ENCODE data around the gene SIGLEC7.

Gene SIGLEC7

GRCh38 chr19:51119101-51119500 is 23.0 kb upstream of the SIGLEC7 start:
- no peak for DNase-seq

DNA sequence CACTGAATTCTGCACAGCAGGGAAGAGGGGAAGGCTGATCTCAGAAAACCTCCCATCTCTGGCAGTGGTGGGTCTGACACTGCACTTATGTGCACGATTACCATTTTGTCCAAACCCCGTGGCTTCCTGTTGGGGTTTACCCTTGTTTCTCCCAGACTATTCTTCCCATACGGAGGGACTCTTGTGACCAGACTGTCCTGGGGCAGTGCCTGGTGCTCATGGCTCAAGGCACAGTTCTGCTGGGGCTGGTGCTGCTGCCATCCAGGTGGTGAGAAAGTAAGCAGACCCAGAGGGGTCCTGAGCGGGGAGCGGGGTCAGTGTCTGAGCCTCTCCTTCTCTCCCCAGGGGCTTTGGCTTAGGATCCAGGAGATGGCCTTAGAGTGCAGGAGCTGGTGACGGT is 22.5 kb upstream of the SIGLEC7 start:
- no peak for DNase-seq

DNA sequence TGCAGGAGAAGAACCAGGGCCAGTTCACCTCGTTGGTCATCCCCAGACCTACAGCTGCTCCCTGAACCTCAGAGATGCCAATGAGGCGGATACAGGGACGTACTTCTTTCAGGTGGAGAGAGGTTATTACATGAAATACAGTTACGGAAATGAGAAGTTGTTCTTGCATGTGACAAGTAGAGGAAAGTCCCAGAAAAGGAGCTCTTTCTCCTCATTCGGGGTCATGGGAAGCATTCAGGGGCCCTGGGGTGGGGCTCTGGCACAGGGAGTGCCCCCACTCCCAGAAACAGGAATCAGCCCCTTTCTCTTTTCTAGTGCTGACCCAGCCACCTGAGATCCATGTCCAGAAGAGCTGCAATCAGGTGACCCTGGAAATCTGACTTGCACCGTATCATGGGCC is 21.9 kb upstream of the SIGLEC7 start:
- DNase-seq: no peak

DNA sequence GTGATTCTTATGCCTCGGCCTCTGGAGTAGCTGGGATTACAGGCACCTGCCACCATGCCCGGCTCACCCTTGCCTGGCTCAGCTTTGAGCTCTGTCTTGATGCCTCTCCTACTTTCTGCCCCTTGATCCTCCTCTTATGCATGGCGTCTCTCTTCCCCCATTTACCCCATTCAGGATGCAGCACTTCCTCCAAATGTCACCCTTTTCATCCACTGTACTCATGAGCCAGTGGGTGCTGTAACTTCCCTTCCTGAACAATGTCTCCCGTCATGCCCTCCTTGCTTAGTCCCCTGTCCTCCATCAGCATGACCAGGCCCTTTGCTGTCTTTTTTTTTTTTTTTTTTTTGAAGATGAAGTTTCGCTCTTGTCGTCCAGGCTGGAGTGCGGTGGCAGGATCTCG is 20.8 kb upstream of the SIGLEC7 start:
- DNase-seq: no peak

DNA sequence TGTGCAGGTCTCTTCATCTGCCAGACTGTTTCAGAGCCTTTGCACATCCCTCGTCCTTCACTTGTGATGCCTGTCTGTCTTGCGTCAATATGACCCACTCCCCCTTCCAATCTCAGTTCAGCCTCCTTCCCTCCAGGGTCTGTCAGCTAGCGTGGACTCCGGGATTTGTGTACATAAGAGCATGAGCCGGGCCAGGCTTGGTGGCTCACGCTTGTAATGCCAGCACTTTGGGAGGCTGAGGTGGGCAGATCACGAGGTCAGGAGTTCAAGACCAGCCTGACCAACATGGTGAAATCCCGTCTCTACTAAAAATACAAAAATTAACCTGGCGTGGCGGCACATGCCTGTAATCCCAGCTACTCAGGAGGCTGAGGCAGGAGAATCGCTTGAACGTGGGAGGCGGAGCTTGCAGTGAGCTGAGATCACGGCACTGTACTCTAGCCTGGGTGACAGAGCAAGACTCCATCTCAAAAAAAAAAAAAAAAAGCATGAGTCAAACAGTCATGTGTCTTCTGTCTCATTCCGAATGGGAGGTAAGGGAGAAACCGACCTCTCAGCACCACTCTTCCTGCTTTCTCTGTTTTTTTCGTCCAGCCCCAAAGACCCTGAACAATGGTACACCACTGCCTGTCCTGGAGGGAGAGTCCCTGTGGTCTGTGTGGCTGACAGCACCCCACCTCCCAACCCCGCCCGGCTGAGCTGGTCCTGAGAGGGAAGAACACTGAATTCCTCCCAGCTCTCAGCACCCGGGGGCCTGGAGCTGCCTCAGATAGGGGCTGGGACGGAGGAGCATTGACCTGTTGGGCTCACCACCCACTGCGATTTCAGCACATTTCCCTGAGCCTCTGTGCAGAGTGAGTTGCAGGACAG is 19.8 kb upstream of the SIGLEC7 start:
- no peak for DNase-seq

DNA sequence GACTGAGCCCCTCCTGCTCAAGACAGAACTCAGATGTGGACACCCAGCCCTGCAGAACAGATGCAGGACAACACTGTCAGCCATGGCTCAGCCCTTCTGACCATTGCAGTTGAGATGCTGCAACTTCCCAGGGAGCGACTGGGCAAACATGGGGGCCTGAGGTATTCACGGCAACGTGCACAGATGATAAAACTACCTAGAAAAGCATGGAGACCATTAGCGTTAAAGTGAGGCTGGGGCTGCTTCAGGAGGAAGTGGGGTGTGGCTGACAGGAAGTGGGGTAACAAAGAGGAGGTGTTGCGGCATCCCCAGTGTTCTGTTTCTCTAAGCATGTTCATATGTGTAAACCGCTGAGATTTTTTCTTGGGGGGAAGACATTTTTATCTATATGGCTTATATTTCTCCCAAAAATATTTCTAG is 18.7 kb upstream of the SIGLEC7 start:
- no peak for DNase-seq

GRCh38 chr19:51123802-51124201 is 18.3 kb upstream of the SIGLEC7 start:
- DNase-seq: no peak

GRCh38 chr19:51124216-51124615 is 17.9 kb upstream of the SIGLEC7 start:
- DNase-seq: no peak

DNA sequence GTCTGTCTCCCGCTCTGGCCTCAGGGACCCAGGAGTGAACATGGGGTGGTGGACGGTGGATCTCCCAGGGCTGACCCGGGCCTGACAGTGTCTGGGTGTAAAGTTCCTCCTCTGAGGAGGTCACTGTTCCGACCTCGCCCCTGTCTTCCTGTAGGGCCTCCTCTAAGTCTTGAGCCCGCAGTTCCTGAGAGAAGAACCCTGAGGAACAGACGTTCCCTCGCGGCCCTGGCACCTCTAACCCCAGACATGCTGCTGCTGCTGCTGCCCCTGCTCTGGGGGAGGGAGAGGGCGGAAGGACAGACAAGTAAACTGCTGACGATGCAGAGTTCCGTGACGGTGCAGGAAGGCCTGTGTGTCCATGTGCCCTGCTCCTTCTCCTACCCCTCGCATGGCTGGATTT is 17.4 kb upstream of the SIGLEC7 start, which contains the start of gene SIGLEC9:
SIGLEC9 (plus strand) TSS at position 178 of the 400 bp plus-strand sequence; CDS start at position 247, 69 bp downstream.
- no peak for DNase-seq

GRCh38 chr19:51125421-51126075 is 16.6 kb upstream of the SIGLEC7 start:
- DNase-seq: no peak

DNA sequence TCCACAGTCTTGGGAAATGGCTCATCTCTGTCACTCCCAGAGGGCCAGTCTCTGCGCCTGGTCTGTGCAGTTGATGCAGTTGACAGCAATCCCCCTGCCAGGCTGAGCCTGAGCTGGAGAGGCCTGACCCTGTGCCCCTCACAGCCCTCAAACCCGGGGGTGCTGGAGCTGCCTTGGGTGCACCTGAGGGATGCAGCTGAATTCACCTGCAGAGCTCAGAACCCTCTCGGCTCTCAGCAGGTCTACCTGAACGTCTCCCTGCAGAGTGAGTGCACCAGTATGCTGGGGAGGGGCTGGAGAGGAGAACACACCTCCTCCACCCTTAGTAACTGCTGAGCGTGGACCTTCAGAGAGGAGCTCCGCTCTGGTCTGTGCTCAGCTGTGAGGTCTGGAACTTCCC is 15.1 kb upstream of the SIGLEC7 start:
- DNase-seq: no peak

DNA sequence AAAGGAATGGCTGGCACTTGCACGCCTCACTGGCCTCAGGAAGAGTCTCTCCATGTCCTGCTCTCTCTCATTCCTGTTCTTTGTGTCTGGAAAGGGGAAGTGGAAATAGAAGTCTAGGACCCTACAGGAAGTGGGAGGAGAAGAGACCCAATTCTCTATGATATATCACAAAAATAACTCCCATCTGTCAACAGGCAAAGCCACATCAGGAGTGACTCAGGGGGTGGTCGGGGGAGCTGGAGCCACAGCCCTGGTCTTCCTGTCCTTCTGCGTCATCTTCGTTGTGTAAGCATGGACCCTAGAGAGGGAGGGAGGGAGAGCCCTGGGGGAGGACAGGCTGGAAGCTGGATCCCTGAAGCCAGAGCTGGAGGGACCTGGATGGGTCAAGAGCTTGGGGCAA is 14.3 kb upstream of the SIGLEC7 start:
- DNase-seq: no peak

GRCh38 chr19:51128227-51128626 is 13.9 kb upstream of the SIGLEC7 start:
- no peak for DNase-seq

DNA sequence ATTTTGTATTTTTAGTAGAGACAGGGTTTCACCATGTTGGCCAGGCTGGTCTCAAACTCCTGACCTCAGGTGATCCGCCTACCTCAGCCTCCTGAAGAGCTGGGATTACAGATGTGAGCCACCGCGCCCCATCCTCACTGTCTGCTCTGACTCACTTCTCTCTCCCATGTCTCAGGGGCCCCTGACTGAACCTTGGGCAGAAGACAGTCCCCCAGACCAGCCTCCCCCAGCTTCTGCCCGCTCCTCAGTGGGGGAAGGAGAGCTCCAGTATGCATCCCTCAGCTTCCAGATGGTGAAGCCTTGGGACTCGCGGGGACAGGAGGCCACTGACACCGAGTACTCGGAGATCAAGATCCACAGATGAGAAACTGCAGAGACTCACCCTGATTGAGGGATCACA is 12.4 kb upstream of the SIGLEC7 start:
- no peak for DNase-seq

GRCh38 chr19:51131780-51132680 is 10.1 kb upstream of the SIGLEC7 start:
- peak; percentile 35 for DNase-seq

DNA sequence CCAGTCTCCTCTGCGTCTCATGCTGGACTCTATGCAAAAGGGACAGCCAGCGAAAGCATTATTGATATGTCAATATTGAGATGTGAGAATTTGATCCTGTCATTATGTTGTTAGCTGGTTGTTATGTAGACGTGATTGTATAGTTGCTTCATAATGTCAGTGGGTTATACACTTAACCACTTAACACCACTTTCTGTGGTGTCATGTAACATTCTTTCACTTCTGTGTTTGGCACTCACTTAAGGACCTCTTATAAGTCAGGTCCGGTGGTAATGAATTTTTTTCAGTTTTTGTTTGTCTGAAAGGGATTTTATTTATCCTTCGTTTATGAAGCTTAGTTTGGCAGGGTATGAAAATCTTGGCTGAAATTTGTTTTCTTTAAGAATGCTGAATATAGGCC is 7.1 kb upstream of the SIGLEC7 start:
- no peak for DNase-seq

DNA sequence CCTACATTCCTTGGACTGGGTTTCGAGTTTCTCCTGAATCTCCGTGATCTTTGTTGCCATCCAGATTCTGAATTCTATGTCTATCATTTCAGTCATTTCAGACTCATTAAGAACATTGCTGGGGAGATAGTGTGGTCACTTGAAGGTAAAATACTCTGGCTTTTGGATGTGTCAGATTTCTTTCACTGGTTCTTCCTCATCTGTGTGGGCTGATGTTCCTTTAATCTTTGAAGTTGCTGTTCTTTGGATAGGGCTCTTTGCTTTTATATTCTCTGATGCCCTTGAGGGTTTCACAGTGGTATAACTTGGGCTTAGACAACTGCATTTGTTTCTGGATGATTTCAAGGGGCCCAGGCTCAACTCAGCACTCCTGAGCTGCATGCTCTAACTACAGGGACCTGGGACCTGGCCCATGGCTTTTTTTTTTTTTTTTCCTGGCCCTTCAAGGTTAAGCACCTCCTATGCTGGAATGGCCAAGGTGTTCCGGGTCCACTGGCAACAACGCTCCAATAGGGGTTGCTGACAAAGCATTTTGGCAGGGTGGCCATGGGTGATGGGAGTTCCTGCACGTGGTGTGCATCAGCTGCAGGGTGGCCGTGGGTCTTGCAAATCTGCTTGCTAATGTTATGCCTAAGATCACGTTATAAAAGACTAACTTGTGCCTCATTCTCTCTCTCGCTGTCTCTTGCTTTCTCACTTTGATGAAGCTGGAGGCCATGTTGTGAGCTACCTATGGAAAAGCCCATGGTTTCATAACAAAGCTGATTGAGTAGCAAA is 5.9 kb upstream of the SIGLEC7 start:
- no peak for DNase-seq

- DNase-seq: no peak
Measured at GRCh38 chr19:51136851-51137551, 5.1 kb upstream of the SIGLEC7 start.

DNA sequence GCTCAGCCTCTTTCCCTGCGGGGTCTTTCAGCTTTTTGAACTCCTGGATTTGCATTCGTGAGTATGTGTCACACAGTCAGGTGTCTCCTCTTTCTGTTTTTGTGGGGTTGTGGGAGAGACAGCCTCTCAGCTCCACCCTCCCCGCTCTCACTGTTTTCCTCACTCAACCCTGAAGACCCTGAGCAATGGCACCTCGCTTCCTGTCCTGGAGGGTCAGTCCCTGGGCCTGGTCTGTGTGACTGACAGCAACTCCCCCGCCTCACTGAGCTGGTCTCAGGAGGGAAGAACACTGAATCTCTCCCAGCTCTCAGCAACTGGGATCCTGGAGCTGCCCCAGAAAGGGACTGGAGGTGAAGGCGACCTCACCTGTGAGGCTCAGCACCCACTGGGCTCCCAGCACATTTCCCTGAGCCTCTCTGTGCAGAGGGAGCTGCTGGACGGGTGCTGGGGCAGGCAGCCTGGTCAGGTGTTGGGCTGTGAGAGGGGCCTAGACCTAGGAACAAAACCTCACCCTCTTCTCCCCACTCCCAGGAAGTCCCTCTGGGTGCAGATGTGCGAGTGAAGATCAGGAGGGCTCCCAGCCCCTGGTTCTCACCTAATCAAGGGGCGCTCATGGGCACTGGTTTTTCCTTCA is 4.2 kb upstream of the SIGLEC7 start:
- no peak for DNase-seq

DNA sequence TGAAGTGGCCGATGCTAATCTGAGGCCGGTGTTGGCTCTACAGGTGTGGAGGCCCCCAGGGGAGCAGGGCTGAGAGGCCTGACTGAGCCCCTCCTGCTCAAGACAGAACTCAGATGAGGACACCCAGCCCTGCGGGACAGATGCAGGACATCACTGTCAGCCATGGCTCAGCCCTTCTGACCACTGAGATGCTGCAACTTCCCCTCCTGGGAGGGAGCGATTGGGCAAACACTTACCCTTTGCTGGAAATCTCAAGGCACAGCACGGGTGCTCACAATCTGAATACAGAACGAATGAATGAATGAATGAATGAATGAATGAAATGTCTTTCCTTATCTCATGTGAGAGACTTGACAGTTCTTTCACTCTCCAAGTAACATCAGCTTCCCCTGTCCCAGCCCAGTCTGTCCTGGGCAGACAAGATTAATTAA is 3.5 kb upstream of the SIGLEC7 start:
- no peak for DNase-seq

GRCh38 chr19:51139299-51140014 is 2.6 kb upstream of the SIGLEC7 start:
- DNase-seq: no peak
